HEK293 (cell line): ENCODE measurements around the gene SYT6.

Source experiments
- CTCF ChIA-PET: fragments of 350-600 bp; formaldehyde crosslinking; extraction: SDS; loops from one replicate; lab custom pipeline; 2021; ENCODE audit warnings: antibody characterized with exemption; lab: Yijun Ruan, JAX
- POLR2A ChIA-PET: fragments of 300-600 bp; formaldehyde crosslinking; extraction: SDS; loops from one replicate; lab custom pipeline; 2020; ENCODE audit warnings: antibody characterized with exemption, inconsistent platforms; lab: Yijun Ruan, JAX
- H3K27ac ChIP-seq: fragments of 200-500 bp; sonication (Bioruptor generic); 2 replicates; pipeline ENCODE4 v1.5.1; 2014; ENCODE audit warnings: low read depth, low read length, control low read depth, inconsistent platforms; ENCODE audit errors: extremely low read depth
- H3K36me3 ChIP-seq, 2 experiments: fragments of 200-500 bp in 1 of 2; sonication (Bioruptor generic) in 1 of 2; 1 replicate in 1 of 2; 2 replicates in 1 of 2; pipeline ENCODE4 v1.5.1; 2014 to 2017; ENCODE audit warnings: inconsistent platforms in 2 of 2, low read length in 2 of 2; ENCODE audit not compliant: control insufficient read depth in 2 of 2, insufficient read depth in 1 of 2
- H3K4me1 ChIP-seq: fragments of 200-500 bp; sonication (Bioruptor generic); 2 replicates; pipeline ENCODE4 v1.5.1; 2014; ENCODE audit warnings: mild to moderate bottlenecking, low read length, inconsistent platforms; ENCODE audit not compliant: control insufficient read depth, insufficient read depth
- H3K4me3 ChIP-seq: 2 replicates; pipeline ENCODE4 v1.5.1; 2011; ENCODE audit warnings: low read depth, mild to moderate bottlenecking, control low read depth, low read length, moderate library complexity
- H3K9me3 ChIP-seq: fragments of 200-500 bp; sonication (Bioruptor generic); 2 replicates; pipeline ENCODE4 v1.5.1; 2014; ENCODE audit warnings: low read depth, low read length, inconsistent platforms; ENCODE audit not compliant: control insufficient read depth, insufficient read depth
- FEZF1 ChIP-seq: fragments of 450-650 bp; formaldehyde crosslinking; IDR thresholded peaks from 2 replicates; pipeline ENCODE4 v1.5.1; 2016; ENCODE audit warnings: missing biosample characterization, missing genetic modification characterization
- GLI2 ChIP-seq: fragments of 450-650 bp; formaldehyde crosslinking; IDR thresholded peaks from 2 replicates; pipeline ENCODE4; 2017; ENCODE audit warnings: missing biosample characterization, missing genetic modification characterization, low read depth, borderline replicate concordance
- HOXA7 ChIP-seq: sonication (generic); formaldehyde crosslinking; IDR thresholded peaks from 2 replicates; pipeline ENCODE4 v1.8.1; 2022; ENCODE audit warnings: missing genetic modification reagents, borderline replicate concordance
- IKZF3 ChIP-seq: fragments of 450-650 bp; IDR thresholded peaks from 2 replicates; pipeline ENCODE4 v1.5.0; 2018; ENCODE audit warnings: missing biosample characterization, mild to moderate bottlenecking, missing genetic modification characterization, moderate library complexity
- INSM2 ChIP-seq: fragments of 450-650 bp; formaldehyde crosslinking; IDR thresholded peaks from 2 replicates; pipeline ENCODE4 v1.5.1; 2016; ENCODE audit warnings: missing biosample characterization, missing genetic modification characterization
- OSR2 ChIP-seq: fragments of 450-650 bp; formaldehyde crosslinking; IDR thresholded peaks from 2 replicates; pipeline ENCODE4 v1.5.1; 2016; ENCODE audit warnings: missing biosample characterization, missing genetic modification characterization
- PATZ1 ChIP-seq: fragments of 450-650 bp; formaldehyde crosslinking; IDR thresholded peaks from 2 replicates; pipeline ENCODE4 v1.5.1; 2016; ENCODE audit warnings: missing biosample characterization, missing genetic modification characterization
- SCRT2 ChIP-seq: fragments of 450-650 bp; formaldehyde crosslinking; IDR thresholded peaks from 2 replicates; pipeline ENCODE4 v1.5.1; 2016; ENCODE audit warnings: missing biosample characterization, missing genetic modification characterization
- SP7 ChIP-seq: fragments of 450-650 bp; formaldehyde crosslinking; IDR thresholded peaks from 2 replicates; pipeline ENCODE4 v1.5.1; 2016; ENCODE audit warnings: missing biosample characterization, missing genetic modification characterization
- TSHZ1 ChIP-seq: fragments of 450-650 bp; formaldehyde crosslinking; IDR thresholded peaks from 2 replicates; pipeline ENCODE4 v1.5.1; 2016; ENCODE audit warnings: missing biosample characterization, missing genetic modification characterization, borderline replicate concordance
- WT1 ChIP-seq: fragments of 450-650 bp; formaldehyde crosslinking; IDR thresholded peaks from 2 replicates; pipeline ENCODE4 v1.5.1; 2016; ENCODE audit warnings: missing biosample characterization, missing genetic modification characterization
- ZNF174 ChIP-seq: fragments of 450-650 bp; formaldehyde crosslinking; IDR thresholded peaks from 2 replicates; pipeline ENCODE4 v1.5.0; 2017; ENCODE audit warnings: missing biosample characterization, mild to moderate bottlenecking, missing genetic modification characterization
- ZNF175 ChIP-seq: fragments of 450-650 bp; formaldehyde crosslinking; IDR thresholded peaks from 2 replicates; pipeline ENCODE4 v1.5.1; 2016; ENCODE audit warnings: missing biosample characterization, missing genetic modification characterization
- ZNF18 ChIP-seq: fragments of 450-650 bp; formaldehyde crosslinking; IDR thresholded peaks from 2 replicates; pipeline ENCODE4 v1.5.1; 2016; ENCODE audit warnings: missing biosample characterization, missing genetic modification characterization
- ZNF24 ChIP-seq: fragments of 450-650 bp; formaldehyde crosslinking; IDR thresholded peaks from 2 replicates; pipeline ENCODE4 v1.5.1; 2016; ENCODE audit warnings: missing biosample characterization, missing genetic modification characterization
- ZNF433 ChIP-seq: fragments of 450-650 bp; formaldehyde crosslinking; IDR thresholded peaks from 2 replicates; pipeline ENCODE4 v1.5.1; 2016; ENCODE audit warnings: missing biosample characterization, missing genetic modification characterization, low read depth
- ZNF488 ChIP-seq: fragments of 450-650 bp; formaldehyde crosslinking; IDR thresholded peaks from 2 replicates; pipeline ENCODE4 v1.5.1; 2016; ENCODE audit warnings: missing biosample characterization, missing genetic modification characterization
- ZNF555 ChIP-seq: fragments of 450-650 bp; formaldehyde crosslinking; conservative IDR thresholded peaks from 2 replicates; pipeline ENCODE4 v1.5.1; 2017; ENCODE audit warnings: missing biosample characterization, mild to moderate bottlenecking, missing genetic modification characterization, inconsistent platforms
- ZNF580 ChIP-seq: fragments of 450-650 bp; formaldehyde crosslinking; IDR thresholded peaks from 2 replicates; pipeline ENCODE4 v1.5.1; 2016; ENCODE audit warnings: missing biosample characterization, missing genetic modification characterization
- ZNF692 ChIP-seq: fragments of 450-650 bp; formaldehyde crosslinking; IDR thresholded peaks from 2 replicates; pipeline ENCODE4 v1.5.1; 2016; ENCODE audit warnings: missing biosample characterization, missing genetic modification characterization
- ZNF843 ChIP-seq: fragments of 450-650 bp; formaldehyde crosslinking; IDR thresholded peaks from 2 replicates; pipeline ENCODE4 v1.5.1; 2016; ENCODE audit warnings: missing biosample characterization, missing genetic modification characterization
- ZXDB ChIP-seq: fragments of 450-650 bp; formaldehyde crosslinking; IDR thresholded peaks from 2 replicates; pipeline ENCODE4 v1.5.1; 2016; ENCODE audit warnings: missing biosample characterization, missing genetic modification characterization

The SYT6 gene

GRCh38 chr1:114076308-114076707, 77.4 kb downstream of the SYT6 start:
- ChIA-PET CTCF (no interaction called here), POLR2A (no interaction called here)
- Histone ChIP-seq H3K9me3 (0 out of 2 replicates have a peak, but pooled peaks cover 3% of the 10 kb centered on the region), H3K36me3 (no peaks in the 10 kb centered on the region), H3K27ac (peak overlapping the region; percentile 55; the same call in 1 of the 2 replicates), H3K4me3 (no peak overlapping the region), H3K4me1 (peaks cover 13% of the 10 kb centered on the region)
- TF ChIP-seq ZNF488 (tag by site-specific recombination) (no peak), SP7 (tag by site-specific recombination) (no peak), GLI2 (no peak), SCRT2 (no peak), ZNF555 (tag by site-specific recombination) (no peak)

GRCh38 chr1:114075546-114076242, 78.0 kb downstream of the SYT6 start:
- 0 out of 2 replicates have a peak, but pooled peaks cover 3% of the 10 kb centered on the region for H3K9me3 ChIP-seq
- H3K4me1 ChIP-seq: peaks cover 13% of the 10 kb centered on the region
- CTCF ChIA-PET: interaction anchor here (0.6 to 0.8 kb wide), 2 partner anchors 43 to 58 kb away, joined by 3 to 5 read pairs; no protein-coding TSS in a partner anchor
- H3K36me3 ChIP-seq: no peaks in the 10 kb centered on the region
- no peak overlapping the region for H3K4me3 ChIP-seq
- POLR2A ChIA-PET: no interaction called here
- H3K27ac ChIP-seq: peak overlapping the region; percentile 55
- TF ChIP-seq INSM2 (tag by site-specific recombination) (0 out of 2 replicates have a peak, but pooled peaks have one; percentile 37), IKZF3 (peak; percentile 61), ZNF692 (tag by site-specific recombination) (no peak), ZNF24 (tag by site-specific recombination) (peak; percentile 57; the same call in 1 of the 2 replicates), OSR2 (tag by site-specific recombination) (peak; percentile 87), FEZF1 (tag by site-specific recombination) (peak; percentile 87), WT1 (tag by site-specific recombination) (peak; percentile 97), ZNF175 (no peak), ZNF174 (tag by site-specific recombination) (no peak), TSHZ1 (tag by site-specific recombination) (peak; percentile 53; the same call in 1 of the 2 replicates), ZNF843 (tag by site-specific recombination) (peak; percentile 76; the same call in 1 of the 2 replicates), ZNF18 (0 out of 2 replicates have a peak, but pooled peaks have one; percentile 26), ZNF580 (tag by site-specific recombination) (0 out of 2 replicates have a peak, but pooled peaks have one; percentile 40), SP7 (tag by site-specific recombination) (peak; percentile 97), PATZ1 (tag by site-specific recombination) (0 out of 2 replicates have a peak, but pooled peaks have one; percentile 18), ZXDB (tag by site-specific recombination) (peak; percentile 47), ZNF433 (tag by site-specific recombination) (no peak), HOXA7 (CRISPR knock-in tag) (no peak)
